Endothelial cell of umbilical vein (primary cell): Measurements from ENCODE around the gene ANKRD39.

ENCODE experiments used
- CTCF ChIP-seq, 2 donors: IDR thresholded peaks; 1 replicate in 1 of 2; 2 replicates in 1 of 2; pipeline ENCODE4 v1.5.1; 2011; ENCODE audit warnings: low read length in 2 of 2, mild to moderate bottlenecking in 2 of 2, moderate library complexity in 2 of 2, control low read depth in 1 of 2, inconsistent platforms in 1 of 2, low read depth in 1 of 2; ENCODE audit not compliant: insufficient read depth in 1 of 2; ENCODE audit errors: extremely low read depth in 1 of 2
- EZH2 ChIP-seq: IDR thresholded peaks from 2 replicates; pipeline ENCODE4 v1.6.1; 2012; ENCODE audit warnings: borderline replicate concordance, low read depth, mild to moderate bottlenecking, moderate library complexity, low read length, inconsistent platforms; ENCODE audit not compliant: severe bottlenecking
- FOS ChIP-seq: IDR thresholded peaks from 2 replicates; pipeline ENCODE4 v1.6.1; 2011; ENCODE audit warnings: mild to moderate bottlenecking, low read length, moderate library complexity, borderline replicate concordance; ENCODE audit not compliant: insufficient read depth
- JUN ChIP-seq: IDR thresholded peaks from 2 replicates; pipeline ENCODE4 v1.6.1; 2011; ENCODE audit warnings: borderline replicate concordance, low read depth; ENCODE audit not compliant: insufficient read length, insufficient read depth
- POLR2A ChIP-seq: IDR thresholded peaks from 2 replicates; pipeline ENCODE4 v1.6.1; 2012; ENCODE audit warnings: low read depth, mild to moderate bottlenecking, control low read depth, low read length
- POLR2AphosphoS5 ChIP-seq: IDR thresholded peaks from 2 replicates; pipeline ENCODE4 v1.6.1; 2012; ENCODE audit warnings: low read depth, mild to moderate bottlenecking, control low read depth, low read length, moderate library complexity; ENCODE audit not compliant: insufficient read depth
- TF ChIP-seq, protein P1 (sequence below): IDR thresholded peaks from 2 replicates; pipeline ENCODE4 v1.6.1; 2011; ENCODE audit not compliant: insufficient read depth, insufficient read length

- no peak for TF ChIP-seq CTCF (IDR thresholded peaks at IDR 0.05; ENCODE audit: extremely low read depth in 1 of 2, insufficient read depth in 1 of 2, low read depth in 1 of 2, low read length in 2 of 2)
- TF ChIP-seq, protein P1, sequence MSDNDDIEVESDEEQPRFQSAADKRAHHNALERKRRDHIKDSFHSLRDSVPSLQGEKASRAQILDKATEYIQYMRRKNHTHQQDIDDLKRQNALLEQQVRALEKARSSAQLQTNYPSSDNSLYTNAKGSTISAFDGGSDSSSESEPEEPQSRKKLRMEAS, result no peak
- no peak for TF ChIP-seq POLR2AphosphoS5
- TF ChIP-seq JUN, result no peak
- no peak for TF ChIP-seq FOS
- TF ChIP-seq POLR2A, result no peak
- TF ChIP-seq EZH2, result no peak
Observed at GRCh38 chr2:96877042-96877451, 19.2 kb upstream of the ANKRD39 start.
